GM23338 (cell line): ENCODE data around the gene PIF1.

Experiments used
- CTCF ChIP-seq, 2 experiments: fragments of 200-600 bp in 1 of 2; sonication (generic) in 1 of 2; conservative IDR thresholded peaks; 2 replicates each; pipeline versions ENCODE4 v1.5.1 to v1.6.1; 2016 to 2017; ENCODE audit warnings: antibody characterized with exemption in 2 of 2, low read depth in 2 of 2, mild to moderate bottlenecking in 2 of 2, moderate library complexity in 1 of 2
- EZH2phosphoT487 ChIP-seq: fragments of 200-600 bp; sonication (generic); IDR thresholded peaks from one replicate; pipeline ENCODE4 v1.8.1; 2018; ENCODE audit warnings: antibody characterized with exemption; ENCODE audit not compliant: unreplicated experiment
- POLR2AphosphoS5 ChIP-seq: IDR thresholded peaks from 2 replicates; pipeline ENCODE4 v1.6.1; 2016; ENCODE audit warnings: antibody characterized with exemption, low read depth
- TF ChIP-seq, protein P1 (sequence below): IDR thresholded peaks from one replicate; pipeline ENCODE4 v1.6.1; 2018; ENCODE audit warnings: antibody characterized with exemption; ENCODE audit not compliant: unreplicated experiment

GRCh38 chr15:64833690-64834089 is 8.2 kb upstream of the PIF1 start:
- TF ChIP-seq CTCF (conservative IDR thresholded peaks at IDR 0.05; ENCODE audit: low read depth in 2 of 2) (no peak), POLR2AphosphoS5 (no peak), EZH2phosphoT487 (no peak)
- TF ChIP-seq, protein P1, sequence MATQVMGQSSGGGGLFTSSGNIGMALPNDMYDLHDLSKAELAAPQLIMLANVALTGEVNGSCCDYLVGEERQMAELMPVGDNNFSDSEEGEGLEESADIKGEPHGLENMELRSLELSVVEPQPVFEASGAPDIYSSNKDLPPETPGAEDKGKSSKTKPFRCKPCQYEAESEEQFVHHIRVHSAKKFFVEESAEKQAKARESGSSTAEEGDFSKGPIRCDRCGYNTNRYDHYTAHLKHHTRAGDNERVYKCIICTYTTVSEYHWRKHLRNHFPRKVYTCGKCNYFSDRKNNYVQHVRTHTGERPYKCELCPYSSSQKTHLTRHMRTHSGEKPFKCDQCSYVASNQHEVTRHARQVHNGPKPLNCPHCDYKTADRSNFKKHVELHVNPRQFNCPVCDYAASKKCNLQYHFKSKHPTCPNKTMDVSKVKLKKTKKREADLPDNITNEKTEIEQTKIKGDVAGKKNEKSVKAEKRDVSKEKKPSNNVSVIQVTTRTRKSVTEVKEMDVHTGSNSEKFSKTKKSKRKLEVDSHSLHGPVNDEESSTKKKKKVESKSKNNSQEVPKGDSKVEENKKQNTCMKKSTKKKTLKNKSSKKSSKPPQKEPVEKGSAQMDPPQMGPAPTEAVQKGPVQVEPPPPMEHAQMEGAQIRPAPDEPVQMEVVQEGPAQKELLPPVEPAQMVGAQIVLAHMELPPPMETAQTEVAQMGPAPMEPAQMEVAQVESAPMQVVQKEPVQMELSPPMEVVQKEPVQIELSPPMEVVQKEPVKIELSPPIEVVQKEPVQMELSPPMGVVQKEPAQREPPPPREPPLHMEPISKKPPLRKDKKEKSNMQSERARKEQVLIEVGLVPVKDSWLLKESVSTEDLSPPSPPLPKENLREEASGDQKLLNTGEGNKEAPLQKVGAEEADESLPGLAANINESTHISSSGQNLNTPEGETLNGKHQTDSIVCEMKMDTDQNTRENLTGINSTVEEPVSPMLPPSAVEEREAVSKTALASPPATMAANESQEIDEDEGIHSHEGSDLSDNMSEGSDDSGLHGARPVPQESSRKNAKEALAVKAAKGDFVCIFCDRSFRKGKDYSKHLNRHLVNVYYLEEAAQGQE = no peak
